ENCODE data around the gene DNAH3.
A peak's percentile ranks its signal among the peaks of the same experiment; 100 is the strongest.

DNAH3 gene

DNA sequence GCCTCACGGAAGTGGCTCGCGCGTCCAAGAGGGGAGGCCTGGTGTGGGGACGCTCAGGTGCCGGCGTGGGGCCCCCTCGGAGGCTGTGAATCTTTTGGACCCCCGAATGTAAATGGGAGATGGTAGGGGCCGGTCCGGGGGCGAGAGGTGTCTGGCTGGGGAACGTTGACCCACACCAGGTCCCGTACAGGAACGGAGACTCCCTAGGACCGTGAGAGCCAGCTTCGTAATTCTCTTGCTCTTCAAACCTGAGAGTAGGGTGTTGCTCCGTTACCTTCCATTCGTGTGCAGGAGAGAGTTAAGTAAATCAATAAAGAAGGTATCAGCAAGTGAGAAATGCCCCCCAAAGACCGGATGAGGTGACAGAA is 249.6 kb downstream of the DNAH3 start:
- DNase-seq, result peak; percentile 70

DNA sequence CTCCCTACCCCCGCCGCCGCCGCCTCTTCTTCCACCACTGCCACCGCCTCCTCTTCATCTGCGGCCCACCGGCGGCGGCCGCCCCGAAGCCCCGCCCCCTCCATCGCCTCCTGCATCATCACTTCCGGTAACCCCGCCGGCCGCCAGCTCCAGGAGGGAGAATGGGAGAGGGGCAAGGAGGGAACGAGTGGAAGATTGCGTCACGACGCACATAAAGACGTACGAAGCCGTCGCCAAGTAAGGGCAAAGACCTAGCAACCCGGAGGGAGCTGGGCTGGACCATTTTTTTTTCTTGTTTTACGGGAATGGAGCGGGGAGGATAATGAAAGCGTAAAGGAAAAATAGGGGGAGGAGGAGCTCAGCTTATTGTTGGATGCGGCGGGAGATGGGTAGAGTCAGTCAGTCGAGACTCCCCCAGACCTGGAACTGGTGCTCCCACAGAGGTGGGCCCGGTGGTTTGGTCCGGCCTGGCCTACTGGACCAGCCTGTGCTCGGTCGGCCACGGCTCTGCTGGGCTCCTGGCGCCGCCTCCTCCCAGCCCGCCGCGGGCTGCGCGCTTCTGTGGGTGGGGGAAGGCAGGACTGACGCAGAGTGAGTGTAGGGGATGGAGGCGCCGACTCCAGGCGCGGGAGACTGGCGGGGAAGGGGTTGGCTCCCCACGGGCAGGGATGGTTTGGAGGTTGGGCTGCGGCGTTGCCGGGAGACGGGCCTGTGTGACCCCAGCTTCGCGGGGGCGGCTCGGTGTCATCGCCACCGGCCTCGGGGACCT is 250.2 kb downstream of the DNAH3 start, which contains the start of the genes DCUN1D3 and LYRM1:
Gene DCUN1D3 (minus strand): TSS at position 60 of the 769 bp plus-strand sequence. CDS start 37,820 bp downstream, outside the sequence.
Gene LYRM1 (plus strand): TSS at position 473 of the 769 bp plus-strand sequence. CDS start 14,785 bp downstream, outside the sequence.
- DNase-seq, result peak; percentile 97

DNA sequence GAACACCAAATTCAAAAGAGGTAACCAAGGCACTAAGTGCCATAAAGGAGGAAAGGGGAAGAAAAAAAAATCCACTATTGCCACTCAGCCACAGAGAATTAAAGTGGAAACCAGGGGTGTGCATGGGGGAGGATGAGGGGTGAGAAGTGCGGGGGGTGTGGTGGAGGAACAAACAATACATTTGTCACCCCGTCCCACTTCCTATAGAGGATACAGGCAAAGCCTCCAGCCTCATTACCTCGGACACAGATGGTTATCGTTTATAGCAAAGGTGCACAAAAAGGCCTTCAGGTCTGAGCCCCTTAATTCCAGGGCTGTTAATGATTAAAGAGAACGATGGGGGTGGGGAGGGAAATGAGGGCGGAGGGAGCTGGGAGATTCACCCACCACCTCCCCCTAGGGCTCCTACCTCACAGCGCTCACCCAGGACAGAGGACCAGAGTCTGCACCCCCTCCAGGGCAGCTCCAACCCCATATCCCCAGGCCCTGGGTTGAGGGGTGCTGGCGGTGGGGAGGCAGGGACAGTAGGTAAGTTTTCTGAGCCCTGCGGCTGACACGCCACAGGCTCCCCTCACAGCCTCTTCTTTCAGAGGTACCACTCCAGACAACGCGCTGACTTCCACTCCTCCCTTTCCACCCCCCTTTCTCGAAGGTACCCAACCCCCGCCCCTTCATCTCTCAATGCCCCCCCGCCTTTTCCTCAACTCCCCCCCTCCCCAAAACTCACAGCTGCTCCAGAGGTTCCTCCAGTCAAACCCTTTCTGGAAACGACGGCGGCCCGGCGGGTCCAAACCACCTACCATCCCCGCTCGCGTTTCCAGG is 251.0 kb downstream of the DNAH3 start:
- DNase-seq, result no peak

DNA sequence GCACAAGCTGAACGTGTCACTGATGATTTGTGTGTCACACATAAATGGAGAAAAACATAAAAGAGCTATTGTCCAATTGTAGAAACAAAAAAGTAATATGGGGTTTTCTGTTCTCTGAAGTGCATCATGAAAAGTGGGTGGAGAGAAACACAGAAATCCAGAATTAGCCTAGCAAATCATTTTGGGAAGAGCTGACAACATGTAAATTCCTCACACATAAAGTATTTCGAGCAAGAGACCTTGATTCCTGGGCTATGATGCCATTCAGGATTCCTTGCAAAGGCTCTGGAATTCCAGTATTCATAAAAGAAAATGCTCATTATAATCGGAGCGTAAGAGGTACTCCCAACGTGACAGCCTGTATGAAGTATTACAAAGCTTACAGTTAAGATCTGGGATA is 251.6 kb downstream of the DNAH3 start:
- no peak for DNase-seq

DNA sequence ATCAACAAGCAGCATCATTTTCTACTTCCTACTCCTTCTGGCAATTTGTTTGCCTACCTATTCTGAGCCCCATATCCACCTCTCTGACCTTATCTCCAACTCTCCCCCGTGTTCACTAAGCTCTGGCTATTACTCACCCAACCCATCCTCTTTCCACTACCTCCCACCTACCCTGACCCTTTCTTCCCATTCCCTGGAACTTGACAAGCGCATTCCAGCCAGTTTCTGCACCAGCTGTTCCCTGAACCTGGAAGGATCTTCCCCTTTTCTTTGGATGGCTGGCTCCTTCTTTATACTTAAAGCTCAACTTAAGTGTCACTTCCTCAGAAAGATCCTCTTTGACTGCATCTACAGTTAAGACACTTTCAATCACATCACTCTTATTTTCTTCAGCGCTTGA is 252.7 kb downstream of the DNAH3 start:
- no peak for DNase-seq

DNA sequence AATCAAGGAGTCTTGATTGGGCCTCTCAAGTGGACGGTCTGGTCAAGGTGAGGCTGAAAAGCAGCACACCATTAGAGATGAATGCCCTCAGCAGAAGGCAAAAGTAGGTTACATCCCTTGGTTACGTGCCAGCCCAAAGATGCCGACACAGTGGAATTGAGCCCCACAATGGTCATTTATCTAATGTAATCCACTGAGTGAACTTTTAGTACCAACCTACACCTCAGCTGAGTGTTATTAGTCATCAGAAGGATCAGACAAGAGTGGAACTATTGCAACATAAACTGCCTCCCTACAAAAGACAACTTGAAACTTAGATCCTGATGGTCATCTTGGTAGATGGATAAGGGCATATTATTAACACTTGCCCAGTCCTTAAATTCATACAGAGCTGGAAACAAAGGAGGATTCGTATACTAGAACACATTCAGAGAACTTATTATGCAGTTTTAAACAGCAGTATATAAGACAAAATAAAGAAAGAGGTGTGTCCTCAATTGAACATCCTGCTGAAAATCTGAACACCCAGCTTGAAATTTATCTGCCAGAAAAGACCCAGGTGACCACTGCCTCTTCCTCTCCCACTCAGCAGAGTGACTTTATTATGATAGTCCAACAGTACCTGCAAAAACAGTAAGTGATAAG is 253.3 kb downstream of the DNAH3 start:
- DNase-seq, result no peak

DNA sequence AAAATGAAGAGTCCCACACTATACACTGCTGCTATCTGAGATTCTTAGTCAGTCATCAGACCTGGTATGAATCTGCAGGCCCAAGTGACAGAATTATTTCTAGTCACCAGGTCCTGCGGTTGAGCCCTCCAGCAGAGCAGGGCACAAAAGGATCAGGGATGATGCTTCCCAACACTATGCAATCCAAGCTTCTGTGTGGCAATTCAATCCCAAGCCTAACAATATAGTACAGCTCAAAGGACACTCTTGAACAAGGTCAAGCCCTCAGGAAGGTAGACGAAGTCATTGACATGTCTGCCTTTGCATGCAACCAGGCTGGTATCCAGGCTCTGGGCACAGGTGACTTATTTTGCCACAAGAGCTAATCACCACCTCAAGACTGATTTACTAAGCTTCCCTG is 256.3 kb downstream of the DNAH3 start:
- no peak for DNase-seq

DNA sequence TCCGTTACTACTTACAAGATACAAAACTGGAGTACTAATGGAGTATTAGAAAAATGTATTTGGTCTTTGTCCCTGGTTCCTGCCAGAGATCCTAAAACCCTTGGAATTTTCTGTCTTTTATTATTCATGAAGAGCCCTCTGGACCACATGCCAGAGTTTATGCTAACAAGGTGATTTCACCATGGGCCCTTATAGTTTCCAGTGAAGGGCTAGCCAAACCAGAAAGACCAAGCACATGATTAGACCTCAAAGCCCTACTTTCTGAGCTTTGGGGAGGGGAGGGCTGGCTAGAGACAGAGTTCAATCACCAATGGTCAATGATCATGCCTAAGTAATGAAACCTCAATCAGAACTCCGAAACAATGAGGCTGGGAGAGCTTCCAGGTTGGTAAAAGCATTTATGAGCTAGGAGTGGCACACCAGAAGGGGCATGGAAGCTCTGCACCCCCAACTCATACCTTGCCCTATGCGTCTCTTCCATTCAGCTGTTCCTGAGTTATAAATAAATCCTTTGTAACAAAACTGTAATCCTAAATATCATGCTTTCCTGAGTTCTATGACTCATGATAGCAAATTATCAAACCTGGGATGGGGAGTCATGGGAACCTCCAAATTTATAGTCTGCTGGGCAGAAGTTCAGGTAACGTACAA is 260.9 kb downstream of the DNAH3 start:
- no peak for DNase-seq

DNA sequence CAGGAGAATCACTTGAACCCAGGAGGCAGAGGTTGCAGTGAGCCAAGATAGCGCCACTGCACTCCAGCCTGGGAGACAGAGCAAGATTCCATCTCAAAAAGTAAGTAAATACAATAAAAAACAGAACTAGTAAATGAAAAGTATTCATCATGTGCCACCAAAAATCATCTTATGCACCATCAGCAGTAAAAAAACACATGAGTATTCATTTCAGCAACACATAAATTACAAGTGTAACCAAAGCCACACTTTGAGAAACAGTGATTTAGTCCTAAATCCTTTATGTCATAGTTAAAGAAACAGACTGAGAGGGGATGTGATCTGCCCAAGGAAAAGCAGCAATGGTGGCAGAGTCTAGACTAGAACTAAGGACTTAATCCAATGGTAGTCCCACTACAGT is 263.4 kb downstream of the DNAH3 start:
- no peak for DNase-seq

DNA sequence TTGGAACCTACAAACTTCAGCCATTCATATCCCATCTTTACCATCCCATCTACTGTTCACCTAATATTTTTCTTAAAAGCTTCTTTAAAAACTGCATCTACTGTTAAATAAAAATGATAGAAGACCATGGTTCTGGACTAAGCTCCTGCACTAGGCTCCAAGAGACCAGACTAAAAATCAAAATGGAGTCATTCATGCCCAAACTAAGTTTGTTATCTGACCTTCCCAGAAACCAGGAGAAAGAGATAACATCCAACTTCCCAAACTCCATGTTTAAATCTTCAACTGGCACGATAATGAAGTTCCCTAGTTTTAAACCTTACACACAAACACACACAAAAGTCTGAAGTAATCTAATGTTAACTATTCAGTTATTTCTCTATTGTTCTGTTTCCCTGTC is 264.3 kb downstream of the DNAH3 start:
- DNase-seq, result no peak

DNA sequence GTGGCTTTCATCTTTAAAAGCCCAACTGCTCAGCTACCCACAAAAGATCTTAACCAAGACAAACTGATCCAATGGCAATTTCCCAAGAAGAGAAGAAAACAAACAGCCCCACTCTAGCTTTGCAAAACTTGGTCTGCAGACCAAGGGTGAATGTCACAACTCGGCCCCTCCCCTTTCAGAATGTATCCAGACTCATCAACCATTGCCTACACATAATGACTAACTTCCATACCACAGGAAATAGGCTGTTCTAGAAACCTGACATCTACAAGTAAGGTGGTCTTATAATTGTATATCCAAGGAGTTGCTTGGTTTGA is 266.4 kb downstream of the DNAH3 start:
- no peak for DNase-seq

DNA sequence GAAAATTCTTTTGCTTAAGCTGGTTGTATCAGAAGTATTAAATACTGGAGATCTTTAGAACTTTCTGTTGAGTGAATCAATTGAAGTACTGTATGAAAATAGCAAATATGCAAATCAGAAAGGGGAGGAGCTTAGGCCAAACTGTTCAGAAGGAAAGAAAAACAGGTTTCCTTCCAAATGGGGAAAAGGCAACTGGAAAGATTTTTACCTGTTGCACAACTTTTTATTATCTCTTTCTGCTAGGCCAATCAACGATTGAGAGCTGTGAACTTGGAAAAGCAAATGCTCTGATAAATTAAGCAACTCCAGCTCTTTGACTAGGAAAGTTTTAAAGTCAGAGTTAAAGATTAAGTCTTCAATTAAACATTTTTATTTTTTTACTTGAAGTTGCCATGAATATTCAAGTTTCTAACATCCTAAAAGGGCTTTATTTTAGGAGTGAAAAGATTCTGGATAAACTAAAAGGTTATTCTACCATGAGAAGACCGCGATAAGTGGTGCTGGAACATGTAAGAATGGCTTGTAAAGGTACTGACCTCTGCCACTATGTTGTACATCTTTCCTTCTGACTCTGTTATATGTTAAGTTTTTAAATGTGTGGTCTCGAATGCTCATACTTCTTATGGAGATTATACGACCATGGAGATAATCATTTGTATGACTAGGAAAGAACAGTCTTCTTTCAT is 266.9 kb downstream of the DNAH3 start:
- no peak for DNase-seq

Measured in KG1 (cell line).